C1 segment of cervical spinal cord (tissue), 14 donors: ENCODE data around the gene OR56A1.
"Not testable (repeated sequence)": the region's sequence is repeated elsewhere in the genome, so short reads cannot be mapped to it uniquely, and the experiment has no call there.

Experiments used
- DNase-seq, 14 donors: peaks; one replicate each; lab custom pipeline; 2025; lab: John Stamatoyannopoulos, UW

OR56A1 gene, protein sequence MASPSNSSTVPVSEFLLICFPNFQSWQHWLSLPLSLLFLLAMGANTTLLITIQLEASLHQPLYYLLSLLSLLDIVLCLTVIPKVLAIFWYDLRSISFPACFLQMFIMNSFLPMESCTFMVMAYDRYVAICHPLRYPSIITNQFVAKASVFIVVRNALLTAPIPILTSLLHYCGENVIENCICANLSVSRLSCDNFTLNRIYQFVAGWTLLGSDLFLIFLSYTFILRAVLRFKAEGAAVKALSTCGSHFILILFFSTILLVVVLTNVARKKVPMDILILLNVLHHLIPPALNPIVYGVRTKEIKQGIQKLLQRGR

DNA sequence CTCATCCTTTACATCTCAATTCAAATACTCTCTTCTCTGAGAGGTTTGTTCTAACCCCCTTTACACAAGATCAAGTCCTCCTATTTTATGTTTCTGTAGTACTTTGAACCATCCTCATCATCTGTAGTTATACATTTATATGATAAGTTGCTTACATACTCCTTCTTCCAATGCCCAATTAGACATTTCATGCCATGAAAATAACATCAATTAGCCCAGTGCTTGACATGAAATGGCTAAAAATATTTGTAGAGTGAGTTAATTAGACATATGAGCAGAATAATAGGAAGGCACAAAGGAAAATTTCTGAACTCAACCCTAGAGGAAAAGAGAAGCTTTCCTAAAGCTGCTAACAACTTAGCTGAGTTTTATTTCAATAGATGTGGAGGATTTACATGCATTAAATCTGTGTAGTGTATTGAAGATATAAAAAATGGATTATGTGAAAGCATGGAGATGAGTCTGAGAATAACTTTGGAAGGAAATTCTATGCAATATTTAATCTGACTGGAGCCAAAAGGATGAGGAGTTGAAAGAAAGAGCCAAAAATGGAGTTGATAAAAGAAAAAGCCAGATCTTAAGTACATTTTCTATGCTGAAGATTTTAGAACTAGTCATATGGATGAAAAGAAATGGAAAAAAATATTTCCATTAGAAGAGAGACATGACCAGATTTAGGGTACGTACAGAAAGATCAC is at the start of gene OR56A1:
TSS of gene OR56A1 (minus strand) at position 51 of the 698 bp plus-strand sequence. CDS start 3,066 bp downstream, outside the sequence.
- no peak for DNase-seq

DNA sequence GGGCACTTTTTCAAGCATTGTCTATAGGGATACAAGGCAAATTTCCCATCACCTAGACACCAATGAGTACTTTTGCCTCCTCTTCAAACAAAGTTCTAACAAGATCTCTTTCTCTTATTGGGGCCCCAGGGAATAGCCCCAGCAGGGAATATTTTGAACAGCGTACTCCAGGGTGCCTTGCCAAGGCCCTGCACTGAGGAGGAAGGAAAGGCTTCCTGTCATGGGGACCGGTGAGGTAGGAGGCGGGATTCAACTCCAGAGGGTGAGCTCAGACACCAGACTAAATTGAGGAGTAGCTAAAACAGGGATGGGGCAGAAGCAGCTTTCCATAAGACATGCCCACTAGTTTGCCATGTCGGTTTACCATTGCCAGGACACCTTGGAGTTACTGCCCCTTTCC is 48.9 kb upstream of the OR56A1 start:
- DNase-seq = no peak

DNA sequence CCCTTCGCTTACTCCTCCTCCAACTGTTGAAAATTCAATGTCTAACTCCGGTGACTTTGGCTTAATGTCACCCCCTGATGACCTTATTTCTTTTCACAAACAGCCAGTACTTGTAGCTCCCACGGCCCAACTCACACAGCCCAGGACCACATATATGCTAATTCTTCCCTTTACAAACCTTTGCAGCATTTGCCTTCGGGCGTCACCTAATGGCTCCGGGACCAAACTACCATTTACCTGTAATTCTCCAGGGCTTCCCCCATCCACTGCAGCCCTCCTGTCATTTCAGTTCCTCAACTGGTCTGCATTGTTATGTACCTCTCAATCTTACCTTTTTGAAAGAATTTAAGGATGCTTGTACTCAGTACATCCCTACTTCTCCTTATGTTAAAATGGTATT is 47.2 kb upstream of the OR56A1 start:
- no peak for DNase-seq

DNA sequence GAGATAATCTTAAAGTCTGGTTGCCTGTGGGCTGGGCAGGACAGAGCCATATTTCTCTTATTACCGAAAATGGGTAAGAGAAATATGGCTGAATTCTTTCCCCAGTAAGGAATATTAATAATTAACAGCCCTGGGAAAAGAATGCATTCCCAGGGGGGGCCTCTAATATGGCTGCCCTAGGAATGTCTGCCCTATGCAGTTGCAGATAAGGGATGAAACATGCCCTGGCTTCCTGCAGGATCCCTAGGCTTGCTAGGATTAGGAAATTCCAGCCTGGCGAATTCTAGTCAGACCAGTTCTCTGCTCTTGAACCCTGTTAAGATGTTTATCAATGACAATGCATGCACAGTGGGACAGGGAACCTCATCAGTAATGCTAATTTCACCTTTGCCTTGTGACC is 45.9 kb upstream of the OR56A1 start:
- DNase-seq = not testable (repeated sequence)

DNA sequence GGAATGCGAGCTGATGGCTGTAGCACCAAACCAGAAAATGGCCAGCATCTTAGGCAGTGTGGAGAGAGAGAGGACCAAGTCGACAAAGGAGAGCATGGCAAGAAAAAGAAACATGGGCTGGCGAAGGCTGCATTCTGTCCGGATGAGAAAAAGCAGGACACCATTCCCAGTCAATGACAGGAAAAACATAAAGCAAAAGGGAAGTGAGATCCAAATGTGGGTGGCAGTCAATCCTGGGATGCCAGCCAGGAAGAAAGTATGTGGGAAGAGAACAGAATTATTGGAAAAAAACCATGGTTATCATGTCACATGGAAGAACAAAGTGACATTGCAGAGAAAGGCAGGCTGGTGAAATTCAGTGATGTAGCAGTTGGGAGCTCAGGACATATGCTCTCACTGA is 36.9 kb upstream of the OR56A1 start:
- no peak for DNase-seq

DNA sequence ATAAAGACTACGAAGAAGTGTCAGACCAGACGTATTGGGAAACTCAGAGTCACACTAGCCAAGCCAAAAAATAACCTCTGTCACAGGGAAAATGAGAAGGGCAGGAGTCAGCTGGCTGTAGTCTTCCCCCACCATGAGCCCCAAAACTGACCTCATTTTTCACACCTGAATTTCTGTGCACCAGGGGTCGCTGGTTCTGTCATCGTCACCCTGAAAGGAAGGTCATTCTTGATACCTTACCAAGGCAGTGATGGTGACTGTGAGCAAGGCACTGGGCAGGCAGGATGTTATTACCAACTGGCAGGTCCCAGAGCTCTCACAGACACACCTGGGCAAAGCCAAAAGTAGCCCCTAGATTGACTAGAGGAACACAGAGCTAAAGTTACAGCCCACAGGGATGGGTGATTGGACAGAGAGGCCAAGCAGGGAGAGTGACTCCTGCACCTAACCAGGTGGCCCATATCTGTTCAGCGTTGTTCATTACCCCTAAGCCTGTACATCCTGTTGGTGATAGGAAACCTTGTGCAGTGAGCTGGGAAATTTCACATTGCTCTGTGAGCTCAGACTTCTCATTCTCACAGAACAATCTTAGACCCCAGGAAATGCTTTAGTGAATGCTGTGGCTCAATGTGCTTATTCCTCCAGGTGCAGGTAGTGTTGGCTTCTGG is 32.3 kb upstream of the OR56A1 start:
- no peak for DNase-seq

DNA sequence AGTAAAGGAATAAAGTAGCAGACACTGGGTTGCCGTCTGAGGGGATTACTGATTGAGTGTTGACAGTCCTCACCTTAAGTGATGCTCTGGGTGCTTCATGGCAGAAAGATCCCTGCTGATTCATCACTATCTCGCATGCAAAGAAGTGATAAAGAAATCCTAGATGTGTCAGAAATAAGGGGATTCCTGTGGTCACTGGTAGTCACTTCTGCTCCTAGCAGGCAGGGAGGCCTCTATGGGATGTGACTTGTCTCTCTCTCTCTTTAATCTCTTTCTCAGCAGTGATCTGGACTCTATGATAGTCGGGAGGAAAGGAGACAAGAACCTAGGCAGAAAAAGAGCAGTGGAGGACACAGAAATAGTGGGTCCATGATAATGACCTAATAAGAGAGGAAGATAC is 30.9 kb upstream of the OR56A1 start:
- DNase-seq = no peak

DNA sequence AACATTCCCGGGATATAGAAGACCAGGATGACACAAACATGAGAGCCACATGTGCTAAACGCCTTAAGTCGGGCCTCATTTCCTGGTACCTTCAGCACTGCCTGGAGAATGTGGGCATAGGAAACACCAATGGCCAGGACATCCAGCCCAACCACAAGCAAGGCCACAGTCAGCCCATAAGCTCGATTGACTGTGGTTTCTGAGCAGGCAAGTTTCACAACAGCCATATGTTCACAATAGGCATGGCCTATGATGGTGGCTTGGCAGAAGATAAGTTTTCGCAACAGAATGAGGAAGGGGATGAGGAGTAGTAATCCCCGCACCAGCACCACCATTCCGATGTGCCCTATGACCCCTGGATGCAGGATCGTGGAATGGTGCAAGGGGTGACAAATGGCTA is 26.9 kb upstream of the OR56A1 start:
- DNase-seq = no peak

DNA sequence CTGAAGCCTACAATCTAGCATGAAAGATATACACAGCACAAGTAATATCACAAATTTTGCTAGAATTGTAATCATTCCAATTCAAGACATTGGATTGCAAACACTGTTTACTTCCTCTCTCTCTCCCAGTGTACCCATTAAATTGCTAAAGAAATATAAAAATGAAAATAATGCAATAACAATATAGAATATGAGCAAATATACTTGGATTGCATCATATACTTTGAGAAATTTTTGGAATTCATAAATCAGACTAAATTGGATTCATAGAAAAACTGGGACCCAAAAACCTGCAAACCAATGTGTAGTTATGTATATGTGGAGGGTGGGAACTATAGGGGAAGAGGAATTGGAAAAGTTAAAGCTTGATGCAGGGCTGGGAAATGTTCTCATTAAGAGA is 25.0 kb upstream of the OR56A1 start:
- no peak for DNase-seq

DNA sequence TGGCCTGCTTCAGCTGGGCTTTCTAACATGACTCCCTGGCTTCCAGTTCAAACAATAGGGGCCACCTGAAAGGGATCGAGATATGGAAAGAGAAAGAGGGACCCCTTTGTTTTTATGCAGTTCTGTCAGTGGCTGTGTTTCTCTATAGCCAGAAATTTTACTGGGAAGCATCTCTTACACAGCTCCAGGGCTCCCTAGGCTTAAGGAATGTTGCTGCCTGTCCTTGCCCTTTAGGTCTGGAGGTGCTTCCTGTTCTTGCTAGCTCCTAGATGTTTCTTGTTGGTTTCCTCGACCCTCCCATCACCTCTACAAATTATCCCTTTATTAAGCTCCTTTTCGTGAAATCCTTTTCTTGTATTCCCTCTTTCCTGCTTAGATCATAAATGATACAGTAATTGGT is 21.8 kb upstream of the OR56A1 start:
- DNase-seq = no peak

DNA sequence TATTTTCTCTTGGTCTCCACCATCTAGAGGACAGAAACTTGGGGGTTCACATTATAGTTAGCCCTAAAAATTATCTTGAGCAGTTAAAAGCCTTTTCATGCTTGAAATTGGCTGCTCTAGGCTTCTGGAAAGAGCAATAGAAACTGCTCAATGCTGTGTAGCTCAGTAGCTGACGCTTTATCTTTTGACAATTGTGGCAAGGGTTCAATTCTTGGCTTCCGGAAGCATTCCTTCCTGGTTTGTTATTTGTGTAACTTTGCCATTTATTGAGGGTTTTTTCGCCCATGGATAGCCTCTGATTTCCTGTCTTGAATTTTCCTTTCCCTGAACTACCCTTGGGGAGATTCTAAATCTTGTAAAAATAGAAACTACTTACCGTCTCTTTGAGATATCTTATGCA is 10.3 kb upstream of the OR56A1 start:
- DNase-seq = no peak

DNA sequence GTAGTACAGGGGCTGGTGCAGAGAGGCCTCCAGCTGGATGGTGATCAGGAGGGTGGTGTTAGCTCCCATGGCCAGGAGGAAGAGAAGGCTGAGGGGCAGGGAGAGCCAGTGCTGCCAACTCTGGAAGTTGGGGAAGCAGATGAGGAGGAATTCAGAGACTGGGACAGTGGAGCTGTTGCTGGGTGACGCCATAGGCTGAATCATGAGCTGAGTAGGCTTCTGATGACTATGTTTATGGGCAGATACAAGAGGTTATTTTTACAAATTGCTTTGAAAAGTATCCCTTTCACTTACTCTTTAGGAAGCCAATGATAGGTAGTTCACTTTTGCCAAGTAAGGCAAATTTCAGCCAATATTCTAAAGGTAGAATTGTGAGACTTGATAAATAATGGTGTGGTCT is 3.1 kb downstream of the OR56A1 start:
- no peak for DNase-seq

DNA sequence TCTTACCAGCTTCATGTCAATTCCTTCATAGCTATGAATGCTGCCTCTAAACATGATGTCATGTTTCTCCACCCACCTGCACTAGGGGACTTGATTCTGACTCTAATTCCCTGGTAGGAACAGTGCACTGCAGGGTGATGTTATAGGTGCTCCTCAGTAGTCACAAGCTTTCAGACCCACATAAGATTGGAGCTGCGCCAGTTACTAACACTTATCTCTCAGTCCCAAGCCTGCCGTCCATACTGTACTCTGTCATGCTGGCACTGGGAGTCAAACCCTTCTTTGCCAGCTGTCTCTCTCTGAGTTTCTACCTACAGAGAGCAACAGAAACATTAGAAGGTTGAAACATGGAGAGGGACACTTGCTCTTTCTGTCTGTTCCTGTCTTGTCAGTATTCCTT is 5.5 kb downstream of the OR56A1 start:
- no peak for DNase-seq

DNA sequence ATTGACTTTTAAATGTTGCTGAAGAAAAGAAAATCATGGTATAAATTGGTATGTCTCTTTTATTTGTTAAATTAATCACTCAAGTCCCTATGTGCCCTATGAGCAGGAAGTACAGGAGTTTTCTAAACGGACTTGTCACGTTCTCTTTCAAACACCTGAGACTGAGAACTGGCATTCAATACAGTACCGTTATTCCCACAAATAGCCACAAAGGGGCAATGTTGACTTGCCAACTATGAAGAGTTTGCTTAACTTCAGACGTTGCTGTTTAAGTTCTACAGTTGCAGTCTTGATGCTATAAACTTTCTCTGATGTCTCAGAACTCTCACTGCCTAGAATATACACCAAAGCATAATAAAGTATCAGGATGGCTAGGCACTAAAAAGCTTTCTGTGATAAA is 7.6 kb downstream of the OR56A1 start:
- no peak for DNase-seq

DNA sequence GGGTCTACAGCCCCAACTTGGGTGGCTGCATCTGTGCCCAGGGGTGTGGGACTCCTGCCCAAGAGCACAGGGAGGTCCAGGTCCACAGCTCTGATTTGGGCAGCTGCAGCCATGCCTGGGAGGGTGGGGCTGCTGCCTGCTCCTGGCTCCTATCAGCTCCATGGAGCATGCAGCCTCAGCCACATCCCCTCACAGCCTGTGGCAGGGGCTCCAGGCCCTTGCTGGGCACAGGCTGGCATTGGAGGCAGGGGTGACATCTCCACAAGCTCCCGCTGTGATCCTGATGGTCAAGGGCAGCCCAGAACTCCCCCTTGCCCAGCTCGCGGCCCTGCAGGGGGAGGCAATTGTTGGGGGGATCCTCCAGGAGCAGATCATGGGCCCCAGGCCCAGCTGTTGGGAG is 17.5 kb downstream of the OR56A1 start:
- no peak for DNase-seq

DNA sequence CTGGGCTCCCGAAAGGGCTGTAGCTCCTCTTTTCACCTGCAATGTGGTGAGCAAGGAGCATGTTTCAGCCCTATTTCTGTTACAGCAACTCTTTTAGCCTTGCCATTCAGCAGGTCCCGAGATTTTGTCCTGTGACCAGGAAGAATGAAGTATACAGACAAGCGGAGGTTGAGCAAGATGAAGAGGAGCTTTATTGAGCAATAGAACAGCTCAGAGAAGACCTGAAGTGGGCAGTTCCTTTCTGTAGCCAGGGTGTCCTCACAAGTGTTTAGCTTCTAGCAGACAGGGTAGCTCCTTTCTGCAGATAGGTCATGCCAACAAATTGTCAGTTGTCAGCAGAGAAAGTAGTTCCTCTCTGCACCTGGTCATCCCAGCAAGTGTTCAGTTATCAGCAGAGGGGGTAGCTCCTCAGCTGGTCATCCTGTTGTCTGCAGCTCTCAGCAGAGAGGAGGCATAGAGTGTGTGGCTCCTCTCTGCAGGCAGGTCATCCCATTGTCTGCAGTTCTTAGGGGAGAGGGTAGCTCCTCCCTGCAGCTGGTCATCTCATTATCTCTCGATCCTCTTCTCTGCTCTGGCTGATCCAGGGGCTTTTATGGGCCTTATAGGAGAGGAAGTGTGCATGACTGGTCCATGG is 18.4 kb downstream of the OR56A1 start:
- no peak for DNase-seq

DNA sequence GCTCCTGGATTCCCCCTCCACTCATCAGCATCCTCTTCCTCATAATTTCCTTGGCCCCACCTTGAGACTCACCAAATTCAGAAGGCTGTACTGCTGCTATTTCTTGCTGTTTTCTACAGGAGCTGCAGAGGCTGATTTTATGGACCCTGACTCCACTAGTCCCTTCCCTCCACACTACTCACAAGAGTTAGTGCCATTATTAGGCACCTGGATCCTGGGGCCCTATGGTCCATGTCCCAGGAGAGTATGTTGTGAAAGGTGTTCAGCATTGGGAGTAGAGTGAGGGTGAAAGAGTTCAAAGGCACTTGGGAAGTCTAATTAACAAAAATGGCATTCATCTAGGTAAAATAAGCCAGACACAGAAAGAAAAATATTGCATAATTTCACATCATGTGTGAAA is 23.7 kb downstream of the OR56A1 start, which contains the start of gene OR56A4:
TSS of gene OR56A4 (minus strand) at position 101 of the 400 bp plus-strand sequence. CDS start 3,954 bp downstream, outside the sequence.
- no peak for DNase-seq

DNA sequence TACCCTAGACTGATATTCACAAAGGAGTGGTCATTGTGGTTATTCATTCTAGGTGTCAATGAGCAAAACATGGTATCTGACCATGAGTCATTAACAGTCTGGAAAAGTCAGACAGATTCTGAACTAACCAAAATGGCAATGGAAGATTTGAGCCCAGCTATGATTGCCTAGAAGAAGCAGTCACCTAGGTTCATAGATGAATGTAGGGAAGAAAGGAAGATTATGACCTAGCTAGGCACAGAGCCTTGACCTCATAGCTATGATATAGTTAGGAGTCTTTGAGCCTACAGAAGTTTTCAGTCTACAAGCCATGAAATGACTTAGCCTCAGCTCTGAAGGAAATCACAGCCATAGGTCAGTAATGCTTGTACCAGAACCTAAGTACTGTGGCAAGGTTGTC is 24.2 kb downstream of the OR56A1 start:
- DNase-seq = no peak

DNA sequence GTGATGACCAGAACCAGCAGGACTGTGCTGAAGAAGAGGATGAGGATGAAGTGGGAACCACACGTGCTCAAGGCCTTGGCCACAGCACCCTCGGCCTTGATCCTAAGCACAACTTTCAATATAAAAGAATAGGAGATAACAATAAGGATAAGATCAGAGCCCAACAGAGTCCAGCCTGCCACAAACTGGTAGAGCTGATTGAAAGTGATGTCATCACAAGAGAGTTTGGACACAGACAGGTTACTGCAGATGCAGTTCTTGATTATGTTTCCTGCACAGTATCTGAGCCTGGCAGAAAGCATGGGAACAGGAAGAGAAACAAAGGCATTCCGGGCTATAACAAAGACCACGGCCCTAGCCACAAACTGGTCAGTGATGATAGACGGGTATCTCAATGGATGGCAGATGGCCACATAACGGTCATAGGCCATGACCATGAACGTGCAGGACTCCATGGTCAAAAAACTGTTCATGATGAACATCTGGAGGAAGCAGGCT is 28.3 kb downstream of the OR56A1 start:
- DNase-seq = no peak

DNA sequence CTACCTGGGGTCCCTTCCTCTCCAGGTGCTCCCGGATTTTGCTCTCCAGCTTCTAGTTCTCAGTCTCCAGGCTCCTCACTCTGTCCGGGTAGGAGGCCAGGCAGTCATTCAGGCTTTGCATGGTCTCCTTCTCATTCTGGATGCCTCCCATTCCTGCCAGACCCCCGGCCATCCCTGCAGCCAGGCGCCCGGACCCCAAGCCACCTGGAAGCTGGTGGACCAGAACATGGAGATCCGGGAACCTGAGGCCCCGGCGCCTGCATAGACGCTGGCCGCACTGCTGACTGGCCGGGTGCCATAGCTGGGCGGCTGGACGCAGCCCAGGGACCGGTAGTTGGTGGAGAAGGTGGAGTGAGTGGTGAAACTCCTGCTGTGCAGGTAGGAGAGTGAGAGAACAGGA is 35.8 kb downstream of the OR56A1 start:
- no peak for DNase-seq

DNA sequence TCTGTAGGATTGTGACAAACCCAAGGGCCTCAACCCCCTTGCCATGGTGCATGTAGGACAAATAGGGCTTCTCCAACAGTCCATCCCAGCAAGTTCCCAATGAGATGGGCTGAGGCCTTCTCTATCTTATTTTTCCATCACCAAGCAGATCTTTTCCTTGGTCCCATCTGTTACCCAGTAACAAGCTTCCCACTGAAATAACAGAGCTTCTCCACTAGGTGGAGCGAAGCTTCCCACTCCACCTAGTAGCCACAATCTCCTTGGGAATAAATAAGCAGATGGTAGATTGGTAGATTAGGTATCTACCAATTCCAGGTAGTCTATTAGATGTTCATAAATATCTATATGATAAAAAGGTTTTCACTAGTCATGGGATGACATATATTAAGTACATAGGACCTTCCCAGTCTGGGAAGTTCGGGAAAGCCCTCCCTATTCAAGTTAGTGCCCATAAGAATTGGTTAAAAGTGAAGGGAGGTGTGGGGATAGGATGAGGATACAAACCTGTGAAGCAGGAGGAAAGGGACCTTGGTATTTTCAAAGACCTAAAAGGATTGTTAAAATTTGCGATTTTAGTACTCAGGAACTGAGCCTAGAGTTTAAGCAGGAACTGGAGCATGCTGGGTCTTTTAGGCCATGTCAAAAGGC is 37.8 kb downstream of the OR56A1 start:
- DNase-seq = peak in 1 of 14 donors; percentile 23

DNA sequence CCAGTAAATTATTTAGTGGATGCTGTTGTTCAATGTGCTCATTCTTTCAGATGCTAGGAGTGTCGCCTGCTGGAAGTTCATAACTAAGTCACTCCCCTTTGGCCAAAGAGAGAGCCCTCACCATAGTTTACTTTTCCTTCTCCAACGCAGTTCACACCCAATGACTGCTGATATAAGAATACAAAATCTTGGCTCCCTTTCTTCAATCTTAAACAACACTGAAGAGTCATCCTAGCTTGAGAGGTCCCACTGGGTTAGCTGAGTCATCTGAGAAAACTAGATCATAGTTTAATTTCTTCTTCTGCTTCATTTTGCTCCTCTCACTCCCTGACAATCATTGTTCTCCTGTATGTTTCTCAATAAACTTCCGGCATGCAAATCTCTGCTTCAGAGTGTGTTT is 38.4 kb downstream of the OR56A1 start:
- no peak for DNase-seq
